ENCODE data around the gene MAN1C1.
A peak's percentile ranks its signal among the peaks of the same experiment; 100 is the strongest.
"Not testable (repeated sequence)": the region's sequence is repeated elsewhere in the genome, so short reads cannot be mapped to it uniquely, and the experiment has no call there.

The MAN1C1 gene

GRCh38 chr1:25583519-25584370 is 32.8 kb upstream of the MAN1C1 start:
- DNase-seq, result no peak

GRCh38 chr1:25586181-25586588 is 30.4 kb upstream of the MAN1C1 start:
- no peak for DNase-seq

- DNase-seq, result no peak
Measured at GRCh38 chr1:25587290-25587689, 29.3 kb upstream of the MAN1C1 start.

GRCh38 chr1:25588224-25588623 is 28.4 kb upstream of the MAN1C1 start:
- not testable (repeated sequence) for DNase-seq

- not testable (repeated sequence) for DNase-seq
Measured at GRCh38 chr1:25588786-25589185, 27.8 kb upstream of the MAN1C1 start.

- DNase-seq, result no peak
Measured at GRCh38 chr1:25590096-25590824, 26.3 kb upstream of the MAN1C1 start.

- no peak for DNase-seq
Measured at GRCh38 chr1:25593861-25594260, 22.7 kb upstream of the MAN1C1 start.

- DNase-seq, result no peak
Measured at GRCh38 chr1:25594971-25595370, 21.6 kb upstream of the MAN1C1 start.

GRCh38 chr1:25596641-25597040 is 19.9 kb upstream of the MAN1C1 start:
- DNase-seq, result not testable (repeated sequence)

- no peak for DNase-seq
Measured at GRCh38 chr1:25598879-25599278, 17.7 kb upstream of the MAN1C1 start.

- DNase-seq, result no peak
Measured at GRCh38 chr1:25599969-25600610, 16.5 kb upstream of the MAN1C1 start.

- DNase-seq, result peak in 2 of 3 experiments; percentile 10 to 23
Measured at GRCh38 chr1:25600971-25601699, 15.5 kb upstream of the MAN1C1 start.

GRCh38 chr1:25603779-25604538 is 12.6 kb upstream of the MAN1C1 start:
- DNase-seq, result not testable (repeated sequence)

GRCh38 chr1:25607123-25607522 is 9.5 kb upstream of the MAN1C1 start:
- DNase-seq, result no peak

GRCh38 chr1:25608488-25609178 is 8.0 kb upstream of the MAN1C1 start:
- peak; percentile 60 to 81 (median 73) for DNase-seq

GRCh38 chr1:25609921-25610320 is 6.7 kb upstream of the MAN1C1 start:
- DNase-seq, result peak in 2 of 3 experiments; percentile 17 to 42

- DNase-seq, result no peak
Measured at GRCh38 chr1:25610822-25611630, 5.6 kb upstream of the MAN1C1 start.

GRCh38 chr1:25611843-25612242 is 4.7 kb upstream of the MAN1C1 start:
- no peak for DNase-seq

GRCh38 chr1:25612421-25612820 is 4.2 kb upstream of the MAN1C1 start:
- DNase-seq, result no peak

- DNase-seq, result no peak
Measured at GRCh38 chr1:25613091-25613490, 3.5 kb upstream of the MAN1C1 start.
